Hepatocyte (in vitro differentiated cells): ENCODE results near the gene PCNT.
"Not testable (repeated sequence)": the region's sequence is repeated elsewhere in the genome, so short reads cannot be mapped to it uniquely, and the experiment has no call there.

Experiments
- CTCF ChIP-seq: fragments of 200-600 bp; sonication (generic); IDR thresholded peaks from 2 replicates; pipeline ENCODE4 v1.5.1; 2016; ENCODE audit warnings: antibody characterized with exemption, mild to moderate bottlenecking; ENCODE audit not compliant: poor library complexity
- EZH2 ChIP-seq: fragments of 200-600 bp; sonication (generic); IDR thresholded peaks from 2 replicates; pipeline ENCODE4 v1.6.1; 2016; ENCODE audit warnings: antibody characterized with exemption, mild to moderate bottlenecking, borderline replicate concordance

GRCh38 chr21:46403234-46403811 lies 79.4 kb downstream of the PCNT start:
- TF ChIP-seq CTCF, EZH2: not testable (repeated sequence)
